GM12874 (cell line): ENCODE results near the gene TUBB6.

Experiments
- CTCF ChIP-seq: IDR thresholded peaks from 2 replicates; pipeline ENCODE4 v1.5.1; 2011; ENCODE audit warnings: low read depth, mild to moderate bottlenecking, control low read depth, low read length, moderate library complexity; ENCODE audit not compliant: insufficient read depth

TUBB6 gene

GRCh38 chr18:12283256-12283655 is 24.8 kb upstream of the TUBB6 start:
- no peak for TF ChIP-seq CTCF

GRCh38 chr18:12283666-12284065 is 24.4 kb upstream of the TUBB6 start:
- TF ChIP-seq CTCF = no peak

GRCh38 chr18:12287131-12287681 is 20.8 kb upstream of the TUBB6 start:
- no peak for TF ChIP-seq CTCF

GRCh38 chr18:12287684-12288402 is 20.2 kb upstream of the TUBB6 start:
- TF ChIP-seq CTCF = no peak

- no peak for TF ChIP-seq CTCF
These were observed 19.7 kb upstream of the TUBB6 start for GRCh38 chr18:12288403-12288755.

- TF ChIP-seq CTCF = no peak
These were observed 18.0 kb upstream of the TUBB6 start for GRCh38 chr18:12290086-12290485.

- TF ChIP-seq CTCF = no peak
These were observed 16.9 kb upstream of the TUBB6 start for GRCh38 chr18:12291161-12291560.
